AG09309 (cell line): ENCODE measurements around the gene KRT7.

Source experiments
- DNase-seq: peaks from one replicate; pipeline ENCODE4 v3.0.0-alpha.2; 2010; ENCODE audit warnings: low read depth
- H3K4me3 ChIP-seq: 2 replicates; pipeline ENCODE4 v1.5.1; 2011; ENCODE audit warnings: mild to moderate bottlenecking, low read depth, low read length, moderate library complexity; ENCODE audit not compliant: control insufficient read depth
- TF ChIP-seq, protein P1 (sequence below): IDR thresholded peaks from 2 replicates; pipeline ENCODE4 v1.5.1; 2011; ENCODE audit warnings: mild to moderate bottlenecking, low read depth, low read length, inconsistent platforms; ENCODE audit not compliant: insufficient read depth, control insufficient read depth; ENCODE audit errors: missing control alignments

KRT7 gene

DNA sequence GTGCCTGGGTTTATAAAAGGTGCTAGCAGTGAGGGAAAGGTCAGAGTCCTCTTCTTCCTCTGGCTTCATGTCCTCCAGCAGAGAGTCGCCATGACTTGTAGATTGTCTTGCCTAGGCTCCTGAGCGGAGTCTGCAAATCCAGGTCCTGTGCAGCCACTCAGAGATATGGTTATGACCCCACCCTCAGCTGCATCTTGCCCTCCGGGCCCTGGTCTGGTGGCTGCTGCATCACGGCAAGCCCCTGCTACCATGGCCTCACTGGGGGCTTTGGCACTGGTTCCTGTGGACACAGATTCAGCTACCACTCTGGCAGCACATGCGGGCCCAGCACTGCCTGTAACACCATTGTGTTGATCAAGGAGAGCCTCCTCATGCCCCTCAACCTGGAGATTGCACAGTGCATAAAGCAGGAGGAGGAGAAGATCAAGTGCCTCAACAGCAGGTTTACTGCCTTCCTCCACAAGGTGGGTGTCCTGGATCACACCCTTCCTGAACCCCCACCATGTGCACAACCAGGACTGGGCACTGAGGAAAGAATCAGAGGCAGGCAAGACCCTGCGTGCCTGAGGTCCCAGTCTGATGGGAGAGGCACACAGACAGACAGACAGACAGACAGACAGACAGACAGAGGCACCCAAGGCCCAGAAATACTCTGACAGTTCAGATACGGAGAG, 30.9 kb downstream of the KRT7 start:
- TF ChIP-seq, protein P1, sequence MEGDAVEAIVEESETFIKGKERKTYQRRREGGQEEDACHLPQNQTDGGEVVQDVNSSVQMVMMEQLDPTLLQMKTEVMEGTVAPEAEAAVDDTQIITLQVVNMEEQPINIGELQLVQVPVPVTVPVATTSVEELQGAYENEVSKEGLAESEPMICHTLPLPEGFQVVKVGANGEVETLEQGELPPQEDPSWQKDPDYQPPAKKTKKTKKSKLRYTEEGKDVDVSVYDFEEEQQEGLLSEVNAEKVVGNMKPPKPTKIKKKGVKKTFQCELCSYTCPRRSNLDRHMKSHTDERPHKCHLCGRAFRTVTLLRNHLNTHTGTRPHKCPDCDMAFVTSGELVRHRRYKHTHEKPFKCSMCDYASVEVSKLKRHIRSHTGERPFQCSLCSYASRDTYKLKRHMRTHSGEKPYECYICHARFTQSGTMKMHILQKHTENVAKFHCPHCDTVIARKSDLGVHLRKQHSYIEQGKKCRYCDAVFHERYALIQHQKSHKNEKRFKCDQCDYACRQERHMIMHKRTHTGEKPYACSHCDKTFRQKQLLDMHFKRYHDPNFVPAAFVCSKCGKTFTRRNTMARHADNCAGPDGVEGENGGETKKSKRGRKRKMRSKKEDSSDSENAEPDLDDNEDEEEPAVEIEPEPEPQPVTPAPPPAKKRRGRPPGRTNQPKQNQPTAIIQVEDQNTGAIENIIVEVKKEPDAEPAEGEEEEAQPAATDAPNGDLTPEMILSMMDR: no peak
- no peak for DNase-seq
- no peak overlapping the region for H3K4me3 ChIP-seq

DNA sequence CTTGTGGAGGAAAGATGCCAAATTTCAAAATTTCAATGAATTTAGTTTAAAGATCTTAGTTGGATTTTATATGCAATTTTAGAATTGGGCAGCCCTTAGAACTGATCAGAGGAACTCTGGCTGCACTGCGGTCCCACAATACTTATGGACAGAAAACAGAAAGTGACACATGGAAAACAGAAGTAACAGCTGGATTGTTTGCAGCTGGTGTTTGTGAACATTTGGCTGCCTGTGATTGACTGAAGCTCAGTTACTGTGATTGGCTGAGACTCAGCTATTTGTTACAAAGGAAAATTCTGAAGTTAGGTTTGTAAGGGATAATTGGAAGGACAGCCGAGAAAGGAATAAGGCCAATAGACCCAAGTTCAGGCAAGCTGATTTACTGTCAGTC, 31.4 kb downstream of the KRT7 start:
- no peak for DNase-seq
- TF ChIP-seq, protein P1: no peak
- H3K4me3 ChIP-seq: no peak overlapping the region

- no peak for DNase-seq
- no peak overlapping the region for H3K4me3 ChIP-seq
- TF ChIP-seq, protein P1: no peak
Measured at GRCh38 chr12:52266514-52266913, 33.5 kb downstream of the KRT7 start.

DNA sequence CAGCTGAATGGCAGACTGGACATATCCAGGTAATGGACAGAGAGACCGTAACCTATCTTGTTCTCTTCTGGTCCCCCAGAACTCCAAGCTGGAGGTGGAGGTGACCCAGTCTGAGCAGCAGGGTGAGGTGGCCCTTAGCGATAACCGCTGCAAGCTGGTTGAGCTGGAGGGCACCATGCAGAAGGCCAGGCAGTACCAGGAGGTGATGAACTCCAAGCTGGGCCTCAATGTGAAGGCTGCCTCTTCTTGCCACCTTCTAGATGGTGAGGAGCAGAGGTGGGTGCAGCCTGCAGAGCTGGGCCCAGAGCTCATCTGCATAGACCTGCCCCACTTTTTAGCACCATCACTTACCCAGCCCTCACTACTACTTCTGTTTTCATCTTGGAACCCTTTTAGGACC, 34.2 kb downstream of the KRT7 start:
- no peak for DNase-seq
- H3K4me3 ChIP-seq: no peak overlapping the region
- TF ChIP-seq, protein P1: no peak

DNA sequence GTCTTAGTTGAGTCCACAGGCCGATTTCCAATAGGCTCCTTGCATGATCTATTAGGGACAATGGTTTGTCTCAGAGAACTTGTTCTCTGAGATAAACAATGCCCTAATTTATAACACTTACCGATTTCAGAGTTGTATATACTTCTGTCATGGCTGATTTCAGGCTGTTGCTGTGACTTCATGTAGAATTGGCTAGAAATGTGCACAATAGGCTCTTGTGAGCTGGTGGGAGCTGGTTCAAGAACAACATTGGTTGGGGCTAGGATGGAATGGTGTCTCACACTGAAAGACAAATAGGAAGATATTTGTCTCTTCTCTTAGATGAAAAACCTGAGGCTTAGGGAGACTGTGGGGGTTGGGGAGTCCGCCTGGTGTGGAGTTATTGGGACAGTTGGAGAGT, 34.7 kb downstream of the KRT7 start:
- TF ChIP-seq, protein P1: no peak
- H3K4me3 ChIP-seq: no peak overlapping the region
- no peak for DNase-seq

DNA sequence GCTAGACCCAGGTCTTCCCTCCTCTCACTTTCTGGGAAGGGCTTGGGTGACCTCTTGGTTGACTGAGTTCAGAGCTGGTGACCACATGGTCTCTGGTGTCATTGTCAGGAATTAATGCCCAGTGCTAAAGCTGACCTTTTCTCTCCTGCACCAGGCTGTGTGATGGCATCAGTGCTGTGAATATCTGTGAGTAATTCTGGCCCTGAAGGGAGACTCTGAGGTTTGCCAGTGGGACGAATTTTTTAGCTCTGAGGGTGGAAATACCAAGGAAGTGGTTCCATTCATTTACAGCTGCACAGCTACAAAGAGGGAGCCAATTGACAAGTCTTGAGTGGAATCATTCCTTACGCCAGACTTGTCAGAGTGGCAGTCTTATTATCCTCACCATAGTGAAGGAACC, 35.2 kb downstream of the KRT7 start:
- H3K4me3 ChIP-seq: no peak overlapping the region

More for the DNA sequence above, 35.2 kb downstream of the KRT7 start:
- TF ChIP-seq, protein P1: no peak
- DNase-seq: no peak
